OCI-LY1 (cell line): ENCODE data around the gene TBRG4.

Experiments
- EZH2 ChIP-seq: fragments of 200-600 bp; sonication (generic), shearing (Covaris generic); IDR thresholded peaks from 2 replicates; pipeline ENCODE4 v1.8.0; 2017; ENCODE audit warnings: borderline replicate concordance, mixed run types, mild to moderate bottlenecking, antibody characterized with exemption, low read length, moderate library complexity, mixed read lengths
- TF ChIP-seq, protein P1 (sequence below): fragments of 200-600 bp; sonication (generic), shearing (Covaris generic); IDR thresholded peaks from 2 replicates; pipeline ENCODE4 v1.5.1; 2017; ENCODE audit warnings: mild to moderate bottlenecking, antibody characterized with exemption, low read length, moderate library complexity, mixed read lengths

DNA sequence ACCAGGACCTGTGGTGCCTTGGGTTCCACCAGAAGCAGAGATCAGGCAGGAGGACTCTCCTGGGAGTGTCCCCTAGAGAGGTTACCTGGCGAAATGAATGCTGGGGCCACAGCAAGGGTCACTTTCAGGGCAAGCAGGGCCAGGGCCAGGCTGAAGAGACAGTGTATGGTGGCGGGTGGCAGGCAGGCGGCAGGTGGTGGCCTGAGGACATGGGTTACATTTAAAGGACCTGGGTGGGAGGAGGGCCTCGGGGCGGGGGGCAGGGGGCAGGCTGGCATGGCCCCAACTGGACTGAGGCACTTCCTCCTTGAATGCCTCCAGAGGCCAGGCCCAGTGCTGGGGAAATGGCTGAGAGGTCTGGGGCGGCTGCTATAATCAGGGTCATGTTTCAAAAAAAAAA, 14.7 kb upstream of the TBRG4 start:
- TF ChIP-seq, protein P1, sequence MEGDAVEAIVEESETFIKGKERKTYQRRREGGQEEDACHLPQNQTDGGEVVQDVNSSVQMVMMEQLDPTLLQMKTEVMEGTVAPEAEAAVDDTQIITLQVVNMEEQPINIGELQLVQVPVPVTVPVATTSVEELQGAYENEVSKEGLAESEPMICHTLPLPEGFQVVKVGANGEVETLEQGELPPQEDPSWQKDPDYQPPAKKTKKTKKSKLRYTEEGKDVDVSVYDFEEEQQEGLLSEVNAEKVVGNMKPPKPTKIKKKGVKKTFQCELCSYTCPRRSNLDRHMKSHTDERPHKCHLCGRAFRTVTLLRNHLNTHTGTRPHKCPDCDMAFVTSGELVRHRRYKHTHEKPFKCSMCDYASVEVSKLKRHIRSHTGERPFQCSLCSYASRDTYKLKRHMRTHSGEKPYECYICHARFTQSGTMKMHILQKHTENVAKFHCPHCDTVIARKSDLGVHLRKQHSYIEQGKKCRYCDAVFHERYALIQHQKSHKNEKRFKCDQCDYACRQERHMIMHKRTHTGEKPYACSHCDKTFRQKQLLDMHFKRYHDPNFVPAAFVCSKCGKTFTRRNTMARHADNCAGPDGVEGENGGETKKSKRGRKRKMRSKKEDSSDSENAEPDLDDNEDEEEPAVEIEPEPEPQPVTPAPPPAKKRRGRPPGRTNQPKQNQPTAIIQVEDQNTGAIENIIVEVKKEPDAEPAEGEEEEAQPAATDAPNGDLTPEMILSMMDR: no peak
- TF ChIP-seq EZH2: no peak
